Progenitor cell of endocrine pancreas (in vitro differentiated cells): ENCODE results near the gene CEP76. TPM values are rescaled to one million over a fixed set of nuclear protein-coding genes. Genes with fewer than 3 reads are reported as not detected.

ENCODE experiments used
- DNase-seq: peaks from one replicate; pipeline ENCODE4 v3.0.0; 2021; ENCODE audit warnings: low spot score; ENCODE audit not compliant: unreplicated experiment
- H3K27ac Mint-ChIP-seq: 2 replicates; pipeline ENCODE4 v1.8.0; 2021; ENCODE audit warnings: mild to moderate bottlenecking, moderate library complexity, mixed read lengths
- H3K27me3 Mint-ChIP-seq: 2 replicates; pipeline ENCODE4 v1.8.0; 2021; ENCODE audit warnings: mixed read lengths
- H3K36me3 Mint-ChIP-seq: 2 replicates; pipeline ENCODE4 v1.8.0; 2022; ENCODE audit warnings: mixed read lengths; ENCODE audit not compliant: insufficient read depth
- H3K4me1 Mint-ChIP-seq: 2 replicates; pipeline ENCODE4 v1.8.0; 2021; ENCODE audit warnings: low read depth, mixed read lengths
- H3K4me3 Mint-ChIP-seq: 2 replicates; pipeline ENCODE4 v1.8.0; 2021; ENCODE audit warnings: low read depth, mild to moderate bottlenecking, moderate library complexity, mixed read lengths
- H3K9me3 Mint-ChIP-seq: 2 replicates; pipeline ENCODE4 v1.8.0; 2021; ENCODE audit warnings: low read depth, mixed read lengths
- CTCF ChIP-seq: fragments of 200-600 bp; sonication (generic); IDR thresholded peaks from one replicate; pipeline ENCODE4 v1.5.0; 2021; ENCODE audit warnings: antibody characterized with exemption, mild to moderate bottlenecking; ENCODE audit not compliant: unreplicated experiment
- total RNA-seq: library from RNA; stranded (reverse); gene quantifications from 2 replicates; pipeline ENCODE4 v1.2.1, GENCODE V29; 2021

Gene CEP76
- total RNA-seq, 1 donor from 2014 or later = 14.4 TPM

GRCh38 chr18:12686100-12686499, 16.4 kb downstream of the CEP76 start:
- TF ChIP-seq CTCF = peak; percentile 11
- Mint-ChIP-seq H3K9me3 (no peaks in the 10 kb centered on the region), H3K4me3 (no peak overlapping the region), H3K36me3 (no peaks in the 10 kb centered on the region), H3K27ac (no peak overlapping the region), H3K27me3 (no peaks in the 10 kb centered on the region), H3K4me1 (no peaks in the 10 kb centered on the region)
- DNase-seq = no peak

- no peak for TF ChIP-seq CTCF
- Mint-ChIP-seq H3K4me3 (no peak overlapping the region), H3K27me3 (no peaks in the 10 kb centered on the region), H3K36me3 (peaks cover 8% of the 10 kb centered on the region), H3K4me1 (no peaks in the 10 kb centered on the region), H3K27ac (no peak overlapping the region), H3K9me3 (no peaks in the 10 kb centered on the region)
- no peak for DNase-seq
Measured at GRCh38 chr18:12679183-12679786, 23.2 kb downstream of the CEP76 start.

GRCh38 chr18:12668041-12668440, 34.5 kb downstream of the CEP76 start:
- Mint-ChIP-seq H3K27ac (no peak overlapping the region), H3K4me3 (no peak overlapping the region), H3K36me3 (peaks cover 4% of the 10 kb centered on the region), H3K9me3 (no peaks in the 10 kb centered on the region), H3K4me1 (no peaks in the 10 kb centered on the region), H3K27me3 (no peaks in the 10 kb centered on the region)
- DNase-seq = no peak
- TF ChIP-seq CTCF = no peak

- Mint-ChIP-seq H3K27ac (peak overlapping the region; percentile 19), H3K4me3 (peak overlapping the region; percentile 25), H3K4me1 (peaks cover 8% of the 10 kb centered on the region), H3K9me3 (no peaks in the 10 kb centered on the region), H3K36me3 (no peaks in the 10 kb centered on the region), H3K27me3 (peaks cover 4% of the 10 kb centered on the region)
- peak; percentile 21 for DNase-seq
- peak; percentile 92 for TF ChIP-seq CTCF
Measured at GRCh38 chr18:12659904-12660605, 42.5 kb downstream of the CEP76 start.

GRCh38 chr18:12658426-12659138, 43.9 kb downstream of the CEP76 start:
- Mint-ChIP-seq H3K4me1 (peaks cover 8% of the 10 kb centered on the region), H3K9me3 (no peaks in the 10 kb centered on the region), H3K27ac (peak overlapping the region; percentile 87), H3K36me3 (no peaks in the 10 kb centered on the region), H3K4me3 (peak overlapping the region; percentile 82), H3K27me3 (peaks cover 4% of the 10 kb centered on the region)
- DNase-seq = peak; percentile 16
- TF ChIP-seq CTCF = no peak
